Measurements from ENCODE around the gene FAM149B1. TPM values are rescaled to one million over a fixed set of nuclear protein-coding genes. Genes with fewer than 3 reads are reported as not detected.

FAM149B1 gene
- total RNA-seq: 10 to 100 TPM; 12.4 to 21.7 (median 16.3) TPM

DNA sequence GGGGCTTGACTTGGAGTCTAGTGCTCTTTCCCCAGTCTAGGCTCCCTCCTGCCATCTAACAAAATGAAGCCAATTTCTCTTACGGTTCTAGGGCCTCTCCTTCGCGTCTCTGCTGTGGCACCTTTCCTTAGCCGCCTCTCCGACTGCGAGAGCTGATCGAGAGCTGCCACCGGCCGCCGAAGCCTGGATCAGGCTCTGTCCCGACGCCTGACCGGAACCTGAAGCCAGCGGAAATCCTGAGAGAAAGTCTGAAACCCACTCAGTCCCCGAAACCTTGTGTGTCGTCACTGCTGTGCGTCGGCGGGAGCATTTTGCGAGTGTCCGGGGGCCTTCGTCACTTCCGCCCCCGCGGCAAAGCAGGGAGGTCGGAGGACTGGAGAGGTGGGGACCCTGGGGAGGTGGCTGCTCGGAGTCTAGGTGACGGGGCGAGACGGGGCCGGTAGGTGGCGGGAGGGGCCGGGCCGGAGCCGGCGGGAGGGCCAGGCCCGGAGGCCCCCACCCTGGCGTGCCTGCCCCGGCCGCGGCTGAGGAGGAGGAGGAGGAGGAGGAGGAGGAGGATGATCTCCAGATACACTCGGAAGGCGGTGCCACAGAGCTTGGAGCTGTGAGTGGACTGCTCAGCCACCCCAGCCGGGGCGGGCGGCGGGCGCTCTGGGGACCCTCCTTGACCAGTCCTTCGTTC lies at the start of gene FAM149B1, which contains the start of gene ECD:
Gene FAM149B1, plus strand, starts transcription at position 337 of the 682 bp plus-strand sequence. Its CDS starts 221 bp downstream, at position 558.
Gene ECD, minus strand, starts transcription at position 226 of the 682 bp plus-strand sequence. CDS start 4,071 bp downstream, outside the sequence.
- intact Hi-C loops (cut with DNase I; ENCODE audit: low total_unique reads): no loop called here
- H3K4me3 ChIP-seq (ENCODE audit: low read depth, poor library complexity, severe bottlenecking): peak within 1 kb of the TSS; percentile 84
- TF ChIP-seq CTCF (IDR thresholded peaks at IDR 0.05): no peak
- TF ChIP-seq POLR2A (IDR thresholded peaks at IDR 0.05): peak in 1 of 2 donors; percentile 79
- WGBS, 2 donors: 1% methylated on average over 40 to 43 of the region's 49 CpGs
- peak; percentile 93 to 98 for DNase-seq (ENCODE audit: low spot score in 2 of 2)

- 48 to 82% methylated on average over 1 of the region's 1 CpG for WGBS, 2 donors
These were observed 48.5 kb upstream of the FAM149B1 start for GRCh38 chr10:73119457-73119856.

DNA sequence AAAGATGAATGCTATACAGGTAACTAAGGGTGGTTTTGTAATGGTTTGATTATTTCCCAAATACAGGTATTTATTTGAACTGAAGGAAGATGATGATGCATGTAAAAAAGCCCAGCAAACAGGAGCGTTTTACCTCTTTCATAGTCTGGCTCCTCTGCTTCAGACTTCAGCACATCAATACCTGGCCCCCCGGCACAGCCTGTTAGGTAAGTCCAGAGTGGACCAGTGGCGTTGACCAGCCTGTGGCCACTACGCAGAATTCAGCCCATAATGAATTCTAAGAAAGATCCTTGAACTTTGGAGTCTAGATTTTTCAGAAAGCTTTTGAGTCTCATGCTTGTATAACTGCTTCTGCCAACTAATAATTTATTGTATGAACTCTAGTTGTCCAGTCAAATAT lies 48.0 kb upstream of the FAM149B1 start:
- 89 to 94% methylated on average over 4 of the region's 4 CpGs for WGBS, 2 donors

More at GRCh38 chr10:73119457-73119856, 48.5 kb upstream of the FAM149B1 start:
- intact Hi-C loops (cut with DNase I; ENCODE audit: low total_unique reads): no loop called here
- no peak for TF ChIP-seq CTCF (IDR thresholded peaks at IDR 0.05)
- no peak for TF ChIP-seq POLR2A (IDR thresholded peaks at IDR 0.05)
- no peak overlapping the region for H3K4me3 ChIP-seq (ENCODE audit: low read depth, poor library complexity, severe bottlenecking)
- DNase-seq (ENCODE audit: low spot score in 2 of 2): no peak

GRCh38 chr10:73126343-73126742 lies 41.6 kb upstream of the FAM149B1 start:
- intact Hi-C loops (cut with DNase I; ENCODE audit: low total_unique reads): no loop called here
- TF ChIP-seq CTCF (IDR thresholded peaks at IDR 0.05): no peak
- no peak for TF ChIP-seq POLR2A (IDR thresholded peaks at IDR 0.05)
- WGBS, 2 donors: 91 to 98% methylated on average over 2 of the region's 2 CpGs

More for the DNA sequence above, 48.0 kb upstream of the FAM149B1 start:
- no peak overlapping the region for H3K4me3 ChIP-seq (ENCODE audit: low read depth, poor library complexity, severe bottlenecking)
- DNase-seq (ENCODE audit: low spot score in 2 of 2): no peak
- TF ChIP-seq POLR2A (IDR thresholded peaks at IDR 0.05) (no peak), CTCF (IDR thresholded peaks at IDR 0.05) (no peak)
- intact Hi-C loops (cut with DNase I; ENCODE audit: low total_unique reads): no loop called here

DNA sequence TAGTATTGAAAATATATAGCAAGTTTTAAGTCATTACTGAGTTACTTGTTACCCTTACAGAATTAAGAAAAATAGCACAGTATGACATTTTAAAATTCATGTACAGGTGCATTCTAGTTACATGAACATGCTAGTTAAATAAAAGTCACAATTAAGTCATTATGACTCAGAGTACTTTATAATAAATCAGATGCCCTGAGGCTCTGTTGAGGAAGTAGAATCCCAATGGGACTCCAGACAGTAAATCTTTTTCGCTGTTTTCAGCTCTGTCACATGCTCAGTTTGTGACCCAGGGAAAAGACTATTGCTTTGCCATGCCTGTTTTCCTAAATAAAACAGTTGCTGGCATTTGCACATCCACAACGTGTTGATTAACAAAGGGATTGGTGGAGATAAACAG lies 36.6 kb upstream of the FAM149B1 start:
- intact Hi-C loops (cut with DNase I; ENCODE audit: low total_unique reads): no loop called here
- no peak for TF ChIP-seq CTCF (IDR thresholded peaks at IDR 0.05)
- no peak for TF ChIP-seq POLR2A (IDR thresholded peaks at IDR 0.05)
- WGBS, 2 donors: 24 to 28% methylated on average over 2 of the region's 2 CpGs

More at GRCh38 chr10:73126343-73126742, 41.6 kb upstream of the FAM149B1 start:
- H3K4me3 ChIP-seq (ENCODE audit: low read depth, poor library complexity, severe bottlenecking): no peak overlapping the region
- no peak for DNase-seq (ENCODE audit: low spot score in 2 of 2)

More for the DNA sequence above, 36.6 kb upstream of the FAM149B1 start:
- no peak for DNase-seq (ENCODE audit: low spot score in 2 of 2)
- no peak overlapping the region for H3K4me3 ChIP-seq (ENCODE audit: low read depth, poor library complexity, severe bottlenecking)
